CD14-positive monocyte (primary cell): ENCODE data around the gene RHOT2. TPM values are rescaled to one million over a fixed set of nuclear protein-coding genes. Genes with fewer than 3 reads are reported as not detected.
A peak's percentile ranks its signal among the peaks of the same experiment; 100 is the strongest.

Experiments
- DNase-seq, 3 donors: peaks; one replicate each; pipeline ENCODE4 v3.0.0-alpha.2; 2011 to 2022
- H2AFZ ChIP-seq: 2 replicates; pipeline ENCODE4 v1.6.0; 2012; ENCODE audit warnings: mild to moderate bottlenecking, low read depth, low read length, inconsistent platforms; ENCODE audit not compliant: insufficient read depth, poor library complexity, severe bottlenecking
- H3K27ac ChIP-seq, 2 donors: 1 replicate in 1 of 2; 2 replicates in 1 of 2; pipeline ENCODE4 v1.5.1; 2012 to 2013; ENCODE audit warnings: low read length in 2 of 2, control low read depth in 1 of 2, inconsistent platforms in 1 of 2, low read depth in 1 of 2, mild to moderate bottlenecking in 1 of 2
- H3K27me3 ChIP-seq, 2 donors: one replicate each; pipeline versions ENCODE4 v1.6.0 to v1.6.1; 2011 to 2013; ENCODE audit warnings: low read length in 2 of 2; ENCODE audit not compliant: control insufficient read depth in 2 of 2, insufficient read depth in 2 of 2
- H3K36me3 ChIP-seq, 2 donors: replicated peaks in 1 of 2; 1 replicate in 1 of 2; 2 replicates in 1 of 2; pipeline versions ENCODE4 v1.5.1 to v1.6.1; 2012 to 2013; ENCODE audit warnings: low read length in 2 of 2, control low read depth in 1 of 2, inconsistent platforms in 1 of 2, mild to moderate bottlenecking in 1 of 2; ENCODE audit not compliant: insufficient read depth in 2 of 2, control insufficient read depth in 1 of 2
- H3K4me1 ChIP-seq, 2 donors: 1 replicate in 1 of 2; 2 replicates in 1 of 2; pipeline versions ENCODE4 v1.5.1 to v1.6.1; 2012 to 2013; ENCODE audit warnings: low read length in 2 of 2, control low read depth in 1 of 2, inconsistent platforms in 1 of 2, mild to moderate bottlenecking in 1 of 2, moderate library complexity in 1 of 2; ENCODE audit not compliant: insufficient read depth in 2 of 2, control insufficient read depth in 1 of 2
- H3K4me2 ChIP-seq: replicated peaks from 2 replicates; pipeline ENCODE3; 2012; ENCODE audit warnings: low read length, moderate library complexity, mild to moderate bottlenecking; ENCODE audit not compliant: poor library complexity, severe bottlenecking; ENCODE audit errors: extremely low read depth
- H3K4me3 ChIP-seq, 3 experiments: fragments of 200-600 bp in 1 of 3; sonication (generic) in 1 of 3; replicated peaks in 1 of 3; 1 replicate in 2 of 3; 2 replicates in 1 of 3; pipeline ENCODE4 v1.5.1; 2011 to 2013; ENCODE audit warnings: low read length in 3 of 3, mild to moderate bottlenecking in 3 of 3, control low read depth in 2 of 3, low read depth in 2 of 3, inconsistent platforms in 1 of 3, moderate library complexity in 1 of 3
- H3K79me2 ChIP-seq: 2 replicates; pipeline ENCODE4 v1.6.0; 2012; ENCODE audit warnings: mild to moderate bottlenecking, control low read depth, inconsistent platforms, low read length, moderate library complexity; ENCODE audit not compliant: insufficient read depth
- H3K9ac ChIP-seq: 2 replicates; pipeline ENCODE4 v1.6.0; 2017; ENCODE audit warnings: low read length, mild to moderate bottlenecking; ENCODE audit not compliant: insufficient read depth, poor library complexity, severe bottlenecking
- H3K9me3 ChIP-seq, 2 donors: replicated peaks in 1 of 2; 1 replicate in 1 of 2; 2 replicates in 1 of 2; pipeline versions ENCODE4 v1.5.1 to v1.6.1; 2012 to 2013; ENCODE audit warnings: low read length in 2 of 2, control low read depth in 1 of 2; ENCODE audit not compliant: control insufficient read depth in 1 of 2, insufficient read depth in 1 of 2
- H4K20me1 ChIP-seq: 2 replicates; pipeline ENCODE4 v1.6.0; 2012; ENCODE audit warnings: mild to moderate bottlenecking, low read length, control low read depth, moderate library complexity; ENCODE audit not compliant: insufficient read depth
- H3K27ac Mint-ChIP-seq, 7 donors: one replicate each; pipeline ENCODE4 v1.8.0; 2020; ENCODE audit warnings: mild to moderate bottlenecking in 7 of 7, mixed read lengths in 7 of 7, moderate library complexity in 6 of 7, inconsistent platforms in 2 of 7
- H3K27me3 Mint-ChIP-seq, 3 donors: one replicate each; pipeline ENCODE4 v1.8.0; 2021 to 2022; ENCODE audit warnings: low read depth in 3 of 3, mild to moderate bottlenecking in 3 of 3, mixed read lengths in 3 of 3, moderate library complexity in 3 of 3, inconsistent platforms in 1 of 3
- H3K36me3 Mint-ChIP-seq, 2 donors: one replicate each; pipeline ENCODE4 v1.8.0; 2020; ENCODE audit warnings: mixed read lengths in 2 of 2, inconsistent platforms in 1 of 2, mild to moderate bottlenecking in 1 of 2
- H3K4me1 Mint-ChIP-seq: one replicate; pipeline ENCODE4 v1.8.0; 2020; ENCODE audit warnings: mild to moderate bottlenecking, mixed read lengths
- H3K4me3 Mint-ChIP-seq, 2 donors: one replicate each; pipeline ENCODE4 v1.8.0; 2020; ENCODE audit warnings: mild to moderate bottlenecking in 2 of 2, mixed read lengths in 2 of 2, moderate library complexity in 1 of 2
- H3K9me3 Mint-ChIP-seq, 7 donors: one replicate each; pipeline ENCODE4 v1.8.0; 2020 to 2022; ENCODE audit warnings: mixed read lengths in 7 of 7, mild to moderate bottlenecking in 6 of 7, moderate library complexity in 6 of 7, inconsistent platforms in 2 of 7
- WGBS: methylation state at CpG from one replicate; pipeline ENCODE4 v1.1.5; 2013; ENCODE audit warnings: missing lambda C conversion rate; ENCODE audit not compliant: insufficient coverage; 5-methylcytosine and 5-hydroxymethylcytosine counted together
- intact Hi-C, 2 donors: fragments of 100-400 bp; cut with micrococcal nuclease; formaldehyde crosslinking; loops; one replicate each; pipeline versions ENCODE4 v1.15.0 to v1.15.1; 2023
- polyA plus RNA-seq, 3 donors: library from polyadenylated mRNA; depleted of rRNA in 1 of 3; unstranded in 2 of 3; stranded (reverse) in 1 of 3; fragments of 300-500 nt in 2 of 3; fragments of >200 nt in 1 of 3; fragmentation: Illumina TruSeq in 2 of 3; gene quantifications; 1 replicate in 2 of 3; 2 replicates in 1 of 3; pipeline ENCODE4 v1.2.3, GENCODE V29; 2012 to 2021
- TF ChIP-seq, protein P1 (sequence below): fragments of 200-600 bp; IDR thresholded peaks from one replicate; pipeline ENCODE4 v1.8.0; 2022; ENCODE audit warnings: antibody characterized with exemption, mild to moderate bottlenecking

The RHOT2 gene
- polyA plus RNA-seq, 3 donors: 25.4 to 276 (median 26.3) TPM

DNA sequence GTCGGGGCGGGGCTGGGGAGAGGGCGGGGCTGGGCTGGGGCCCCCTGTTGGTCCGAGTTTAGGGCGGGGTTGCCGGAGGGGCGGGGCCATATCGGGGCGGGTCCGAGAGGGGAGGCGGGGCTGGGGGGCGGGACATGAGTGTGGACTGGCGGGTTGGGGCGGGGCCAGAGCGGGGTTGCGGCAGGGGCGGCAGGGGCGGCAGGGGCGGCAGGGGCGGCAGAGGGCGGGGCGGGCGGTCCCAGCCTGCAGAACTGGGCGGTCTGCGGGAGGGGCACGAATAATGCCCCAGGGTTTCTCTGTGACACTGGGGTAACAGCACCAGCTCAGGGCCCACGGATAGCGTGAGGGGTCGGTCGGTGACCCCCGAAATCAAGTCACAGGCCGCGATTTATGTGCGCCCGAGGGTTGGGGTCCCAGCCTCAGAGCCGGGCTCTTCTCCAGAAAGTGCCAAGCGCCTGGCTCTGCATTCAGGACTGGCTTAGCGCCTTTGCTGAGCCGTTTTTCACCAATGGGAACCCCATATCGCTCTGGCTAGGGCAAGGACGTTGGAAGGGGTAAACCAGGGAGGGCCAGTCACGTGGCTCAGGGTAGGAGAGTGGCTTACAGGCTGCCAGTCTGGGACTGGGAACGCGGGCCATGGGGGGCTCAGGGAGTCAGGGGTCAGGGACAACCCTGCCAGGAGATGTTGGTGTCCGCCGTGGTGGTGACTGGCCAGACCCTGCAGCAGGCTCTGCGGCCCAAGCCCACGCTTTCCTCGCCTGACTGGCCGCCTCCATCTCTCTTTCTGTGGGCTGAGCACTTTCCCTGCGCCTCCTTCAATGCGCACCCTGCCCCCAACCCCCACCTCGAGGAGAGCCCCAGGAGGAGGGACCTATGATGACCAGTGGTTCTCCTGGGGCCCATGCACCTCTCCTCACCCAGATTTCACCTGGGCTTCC lies 30.6 kb upstream of the RHOT2 start:
- Histone ChIP-seq H4K20me1 (peaks cover 17% of the 10 kb centered on the region), H3K4me1 (peaks cover 31 to 47% of the 10 kb centered on the region in 2 donors), H3K27ac (peak overlapping the region; percentile 87 to 95), H3K79me2 (peaks cover 19% of the 10 kb centered on the region), H3K4me3 (peak overlapping the region; percentile 70 to 96 (median 89)), H3K27me3 (no peaks in the 10 kb centered on the region), H3K4me2 (peak overlapping the region; percentile 100), H3K9me3 (no peaks in the 10 kb centered on the region), H3K36me3 (peaks cover 0 to 8% of the 10 kb centered on the region in 2 donors), H2AFZ (peak overlapping the region; percentile 85), H3K9ac (peak overlapping the region; percentile 82)
- peaks cover 14% of the 10 kb centered on the region for H3K4me1 Mint-ChIP-seq
- peaks cover 2 to 4% of the 10 kb centered on the region in 2 donors for H3K36me3 Mint-ChIP-seq
- intact Hi-C loops: loop anchor here (2.0 to 5.0 kb wide), 4 partner anchors 23 to 110 kb away; partner anchors contain the start of genes CAPN15 (in 2 of the 2), JMJD8 (in 1 of the 2) and STUB1 (in 1 of the 2)
- TF ChIP-seq, protein P1, sequence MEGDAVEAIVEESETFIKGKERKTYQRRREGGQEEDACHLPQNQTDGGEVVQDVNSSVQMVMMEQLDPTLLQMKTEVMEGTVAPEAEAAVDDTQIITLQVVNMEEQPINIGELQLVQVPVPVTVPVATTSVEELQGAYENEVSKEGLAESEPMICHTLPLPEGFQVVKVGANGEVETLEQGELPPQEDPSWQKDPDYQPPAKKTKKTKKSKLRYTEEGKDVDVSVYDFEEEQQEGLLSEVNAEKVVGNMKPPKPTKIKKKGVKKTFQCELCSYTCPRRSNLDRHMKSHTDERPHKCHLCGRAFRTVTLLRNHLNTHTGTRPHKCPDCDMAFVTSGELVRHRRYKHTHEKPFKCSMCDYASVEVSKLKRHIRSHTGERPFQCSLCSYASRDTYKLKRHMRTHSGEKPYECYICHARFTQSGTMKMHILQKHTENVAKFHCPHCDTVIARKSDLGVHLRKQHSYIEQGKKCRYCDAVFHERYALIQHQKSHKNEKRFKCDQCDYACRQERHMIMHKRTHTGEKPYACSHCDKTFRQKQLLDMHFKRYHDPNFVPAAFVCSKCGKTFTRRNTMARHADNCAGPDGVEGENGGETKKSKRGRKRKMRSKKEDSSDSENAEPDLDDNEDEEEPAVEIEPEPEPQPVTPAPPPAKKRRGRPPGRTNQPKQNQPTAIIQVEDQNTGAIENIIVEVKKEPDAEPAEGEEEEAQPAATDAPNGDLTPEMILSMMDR: no peak
- H3K4me3 Mint-ChIP-seq: peak overlapping the region; percentile 95 to 97
- H3K27ac Mint-ChIP-seq: peak overlapping the region; percentile 62 to 99 (median 98)
- DNase-seq: peak; percentile 77 to 89 (median 87)
- H3K27me3 Mint-ChIP-seq: peaks cover 0 to 6% (median 0%) of the 10 kb centered on the region in 3 donors
- no peaks in the 10 kb centered on the region for H3K9me3 Mint-ChIP-seq
- 21% methylated on average over 32 of the region's 53 CpGs for WGBS

DNA sequence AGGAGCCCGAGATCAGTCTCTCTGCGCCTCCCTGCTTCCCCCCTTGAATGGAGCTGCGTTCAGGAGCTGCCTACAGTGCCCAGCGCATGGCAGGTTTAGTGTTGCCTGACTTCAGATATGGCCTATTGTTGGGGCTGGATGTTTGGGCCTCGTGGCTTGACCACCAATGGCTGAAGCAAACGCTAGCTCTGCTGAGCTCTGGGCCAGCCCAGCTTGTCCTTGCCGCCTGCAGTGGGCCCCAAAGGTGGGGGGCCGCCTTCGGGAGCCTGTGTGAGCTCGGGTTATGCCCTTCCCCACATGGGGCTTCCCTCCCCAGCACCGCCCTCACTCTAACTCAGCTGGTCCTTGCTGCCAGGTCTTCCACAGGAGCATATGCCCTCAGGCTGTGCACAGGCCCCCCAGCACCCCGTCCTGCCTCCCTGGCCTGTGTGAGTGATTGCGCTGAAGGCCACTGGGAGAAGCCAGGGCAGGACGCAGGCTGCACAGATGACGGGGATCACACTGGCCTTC lies 29.8 kb upstream of the RHOT2 start:
- TF ChIP-seq, protein P1: no peak
- no peak overlapping the region for H3K9ac ChIP-seq
- no peaks in the 10 kb centered on the region for H3K27me3 ChIP-seq
- WGBS: 91% methylated on average over 10 of the region's 15 CpGs
- Mint-ChIP-seq H3K4me3 (no peak overlapping the region), H3K27ac (peak overlapping the region in 1 of 7 donors; percentile 62), H3K36me3 (peaks cover 2 to 4% of the 10 kb centered on the region in 2 donors), H3K27me3 (peaks cover 0 to 6% (median 0%) of the 10 kb centered on the region in 3 donors), H3K9me3 (no peaks in the 10 kb centered on the region), H3K4me1 (peaks cover 20% of the 10 kb centered on the region)
- peaks cover 39 to 54% of the 10 kb centered on the region in 2 donors for H3K4me1 ChIP-seq
- no peak overlapping the region for H3K4me3 ChIP-seq
- H3K4me2 ChIP-seq: no peak overlapping the region
- no peak overlapping the region for H2AFZ ChIP-seq
- H3K9me3 ChIP-seq: no peaks in the 10 kb centered on the region
- peaks cover 25% of the 10 kb centered on the region for H3K79me2 ChIP-seq
- no peak for DNase-seq
- intact Hi-C loops: loop anchor here (5.0 kb wide), 2 partner anchors 44 to 111 kb away; partner anchors contain the start of genes CAPN15 (in 2 of the 2), JMJD8 (in 1 of the 2) and STUB1 (in 1 of the 2)
- H3K27ac ChIP-seq: no peak overlapping the region
- H4K20me1 ChIP-seq: peaks cover 22% of the 10 kb centered on the region
- H3K36me3 ChIP-seq: peaks cover 0 to 8% of the 10 kb centered on the region in 2 donors
